GM13977 (cell line): ENCODE measurements around the gene COG2.

ENCODE experiments used
- DNase-seq: peaks from one replicate; pipeline ENCODE4 v3.0.0; 2012; ENCODE audit warnings: low spot score
- CTCF ChIP-seq: IDR thresholded peaks from 2 replicates; pipeline ENCODE4 v1.5.1; 2012; ENCODE audit warnings: mild to moderate bottlenecking, control low read depth; ENCODE audit not compliant: insufficient read depth; ENCODE audit errors: extremely low read depth, missing control alignments
- in situ Hi-C: fragments of 300-500 bp; cut with MboI; formaldehyde crosslinking; loops from one replicate; pipeline ENCODE4 v1.12.0; 2022; ENCODE audit warnings: low sequenced_read_pairs, low pct_unique_long_range_greater_than_20kb, mixed read lengths, inconsistent platforms; ENCODE audit not compliant: unreplicated experiment

The COG2 gene

GRCh38 chr1:230661976-230662375, 19.7 kb downstream of the COG2 start:
- in situ Hi-C loops, result no loop called here
- no peak for TF ChIP-seq CTCF
- no peak for DNase-seq

GRCh38 chr1:230668227-230668626, 25.9 kb downstream of the COG2 start:
- in situ Hi-C loops, result no loop called here
- no peak for DNase-seq
- no peak for TF ChIP-seq CTCF

- DNase-seq, result no peak
- in situ Hi-C loops, result no loop called here
Observed at GRCh38 chr1:230669543-230669942, 27.3 kb downstream of the COG2 start.

GRCh38 chr1:230674581-230674980, 32.3 kb downstream of the COG2 start:
- DNase-seq, result no peak
- in situ Hi-C loops, result no loop called here
- no peak for TF ChIP-seq CTCF

More at GRCh38 chr1:230669543-230669942, 27.3 kb downstream of the COG2 start:
- TF ChIP-seq CTCF, result no peak

- DNase-seq, result no peak
- no peak for TF ChIP-seq CTCF
- in situ Hi-C loops, result no loop called here
Observed at GRCh38 chr1:230677200-230677599, 34.9 kb downstream of the COG2 start.

GRCh38 chr1:230679192-230679591, 36.9 kb downstream of the COG2 start:
- no peak for TF ChIP-seq CTCF
- no peak for DNase-seq
- in situ Hi-C loops, result no loop called here

GRCh38 chr1:230679825-230680224, 37.5 kb downstream of the COG2 start:
- in situ Hi-C loops, result no loop called here
- TF ChIP-seq CTCF, result no peak
- DNase-seq, result no peak
